Right atrium auricular region (tissue), 2 donors: ENCODE measurements around the gene ABCF3. TPM values are rescaled to one million over a fixed set of nuclear protein-coding genes. Genes with fewer than 3 reads are reported as not detected.
A peak's percentile ranks its signal among the peaks of the same experiment; 100 is the strongest.

ENCODE experiments used
- DNase-seq: peaks from one replicate; pipeline ENCODE4 v3.0.0-alpha.2; 2019; ENCODE audit warnings: low spot score
- H3K27ac ChIP-seq, 2 donors: fragments of 200-600 bp; sonication (generic); 1 replicate in 1 of 2; 2 replicates in 1 of 2; pipeline ENCODE4 v1.5.1; 2016 to 2019
- H3K27me3 ChIP-seq, 2 donors: fragments of 200-600 bp; sonication (generic); one replicate each; pipeline versions ENCODE4 v1.5.1 to v1.6.0; 2017 to 2019
- H3K36me3 ChIP-seq: fragments of 200-600 bp; sonication (generic); one replicate; pipeline ENCODE4 v1.5.1; 2016
- H3K4me1 ChIP-seq, 2 donors: fragments of 200-600 bp; sonication (generic); one replicate each; pipeline versions ENCODE4 v1.5.1 to v1.6.0; 2017 to 2019
- H3K4me3 ChIP-seq, 2 donors: fragments of 200-600 bp; sonication (generic); 1 replicate in 1 of 2; 2 replicates in 1 of 2; pipeline ENCODE4 v1.5.1; 2017 to 2019; ENCODE audit warnings: mild to moderate bottlenecking in 1 of 2, moderate library complexity in 1 of 2
- H3K9me3 ChIP-seq, 2 donors: fragments of 200-600 bp; sonication (generic); one replicate each; pipeline ENCODE4 v1.5.1; 2019
- CTCF ChIP-seq, 2 donors: fragments of 200-600 bp; sonication (generic); IDR thresholded peaks; one replicate each; pipeline ENCODE4 v1.5.1; 2019; ENCODE audit warnings: antibody characterized with exemption in 2 of 2
- microRNA counts, 2 donors: library from miRNA; unstranded; fragments of <30 nt; microRNA quantifications; one replicate each; lab custom pipeline; 2016 to 2017
- microRNA-seq, 2 donors: library from miRNA; unstranded; fragments of <30 nt; microRNA quantifications; one replicate each; pipeline ENCODE4, GENCODE V29; 2016 to 2017; ENCODE audit warnings: borderline number of aligned reads in 2 of 2, borderline replicate concordance in 1 of 2
- total RNA-seq, 2 donors: library from RNA; depleted of rRNA; stranded (reverse); fragments of >200 nt; gene quantifications; one replicate each; pipeline ENCODE4 v1.1.0, GENCODE V29; 2016

ABCF3 gene
- total RNA-seq, 2 donors from 2014 or later: 42.8 to 47.9 TPM

GRCh38 chr3:184239708-184240107 is 53.7 kb downstream of the ABCF3 start:
- Histone ChIP-seq H3K9me3 (no peaks in the 10 kb centered on the region), H3K4me1 (peaks cover 0 to 11% of the 10 kb centered on the region in 2 donors), H3K27ac (no peak overlapping the region), H3K36me3 (peaks cover 24% of the 10 kb centered on the region), H3K4me3 (no peak overlapping the region), H3K27me3 (no peaks in the 10 kb centered on the region)
- no peak for TF ChIP-seq CTCF (IDR thresholded peaks at IDR 0.05)
- DNase-seq: no peak

GRCh38 chr3:184240384-184241140 is 54.6 kb downstream of the ABCF3 start:
- no peak for TF ChIP-seq CTCF (IDR thresholded peaks at IDR 0.05)
- Histone ChIP-seq H3K9me3 (no peaks in the 10 kb centered on the region), H3K27me3 (no peaks in the 10 kb centered on the region), H3K4me1 (peaks cover 0 to 11% of the 10 kb centered on the region in 2 donors), H3K36me3 (peaks cover 33% of the 10 kb centered on the region), H3K27ac (no peak overlapping the region), H3K4me3 (no peak overlapping the region)
- no peak for DNase-seq

- no peak overlapping the region for H3K4me3 ChIP-seq
- no peak overlapping the region for H3K27ac ChIP-seq
- DNase-seq: no peak
Measured at GRCh38 chr3:184241141-184241446, 55.1 kb downstream of the ABCF3 start.

GRCh38 chr3:184241447-184242296 is 55.7 kb downstream of the ABCF3 start:
- Histone ChIP-seq H3K4me1 (peaks cover 0 to 11% of the 10 kb centered on the region in 2 donors), H3K27ac (no peak overlapping the region), H3K36me3 (peaks cover 34% of the 10 kb centered on the region), H3K27me3 (no peaks in the 10 kb centered on the region), H3K9me3 (no peaks in the 10 kb centered on the region), H3K4me3 (no peak overlapping the region)
- peak in 1 of 2 donors; percentile 61 for TF ChIP-seq CTCF (IDR thresholded peaks at IDR 0.05)
- DNase-seq: no peak

More at GRCh38 chr3:184241141-184241446, 55.1 kb downstream of the ABCF3 start:
- H3K9me3 ChIP-seq: no peaks in the 10 kb centered on the region
- no peaks in the 10 kb centered on the region for H3K27me3 ChIP-seq
- H3K4me1 ChIP-seq: peaks cover 0 to 11% of the 10 kb centered on the region in 2 donors
- peaks cover 34% of the 10 kb centered on the region for H3K36me3 ChIP-seq
- no peak for TF ChIP-seq CTCF (IDR thresholded peaks at IDR 0.05)

- no peak for TF ChIP-seq CTCF (IDR thresholded peaks at IDR 0.05)
- DNase-seq: no peak
Measured at GRCh38 chr3:184242297-184242685, 56.3 kb downstream of the ABCF3 start.

More at GRCh38 chr3:184242297-184242685, 56.3 kb downstream of the ABCF3 start:
- Histone ChIP-seq H3K27me3 (no peaks in the 10 kb centered on the region), H3K4me3 (no peak overlapping the region), H3K4me1 (peaks cover 0 to 13% of the 10 kb centered on the region in 2 donors), H3K9me3 (no peaks in the 10 kb centered on the region), H3K27ac (no peak overlapping the region), H3K36me3 (peaks cover 34% of the 10 kb centered on the region)

MicroRNA genes within 50 kb of the gene (microRNA counts, 767-probe panel; counts per million panel counts)
- microRNA hsa-miR-1224-3p (lab: Ali Mortazavi, UCI) (0 to 31.0 counts per million in 2 donors), microRNA hsa-miR-1224-5p (lab: Ali Mortazavi, UCI) (0 to 697 counts per million in 2 donors)

Small RNA genes within 50 kb of the gene (microRNA-seq; reads per million reads assigned to microRNA genes)
- 0 reads per million in 2 donors for gene MIR1224

Other genes with a start within 250 kb of the ABCF3 start
- 10 to 100 TPM; 17.5 to 23.1 TPM for gene ABCC5, start 168.3 kb upstream of the ABCF3 start, total RNA-seq
- not detected for gene HTR3D, start 154.5 kb upstream of the ABCF3 start, total RNA-seq
- gene HTR3C, start 133.2 kb upstream of the ABCF3 start, total RNA-seq: not detected
- gene HTR3E, start 89.1 kb upstream of the ABCF3 start, total RNA-seq: not detected
- gene EIF2B5, start 50.8 kb upstream of the ABCF3 start, total RNA-seq: 10 to 100 TPM; 19.6 to 24.3 TPM
- gene DVL3, start 30.8 kb upstream of the ABCF3 start, total RNA-seq: 10 to 100 TPM; 43.5 to 66.1 TPM
- gene AP2M1, start 11.3 kb upstream of the ABCF3 start, total RNA-seq: 100 to 1,000 TPM; 183 to 235 TPM
- gene VWA5B2, start 43.4 kb downstream of the ABCF3 start, total RNA-seq: not detected
- gene ALG3, start 62.8 kb downstream of the ABCF3 start, total RNA-seq: 10 to 100 TPM; 50.6 to 50.8 TPM
- gene EEF1AKMT4, start 63.5 kb downstream of the ABCF3 start, total RNA-seq: 1 to 10 TPM; 2.1 TPM
- not detected for gene CAMK2N2, start 75.4 kb downstream of the ABCF3 start, total RNA-seq
- 1 to 10 TPM in 1 of 2 donors, not detected in 1; 1.6 TPM for gene ECE2, start 89.8 kb downstream of the ABCF3 start, total RNA-seq
- gene PSMD2, start 113.0 kb downstream of the ABCF3 start, total RNA-seq: 100 to 1,000 TPM; 213 to 259 TPM
- gene EIF4G1, start 128.4 kb downstream of the ABCF3 start, total RNA-seq: 100 to 1,000 TPM; 270 to 276 TPM
- gene FAM131A, start 151.4 kb downstream of the ABCF3 start, total RNA-seq: 10 to 100 TPM; 33.7 to 45.8 TPM
- gene CLCN2, start 175.4 kb downstream of the ABCF3 start, total RNA-seq: 1 to 10 TPM; 1.3 to 2.7 TPM
- gene POLR2H, start 175.5 kb downstream of the ABCF3 start, total RNA-seq: 10 to 100 TPM; 26.8 to 35.5 TPM
- under 1 TPM in 1 of 2 donors, not detected in 1; 0.55 TPM for gene THPO, start 192.0 kb downstream of the ABCF3 start, total RNA-seq
- 10 to 100 TPM in 1 of 2 donors, 1 to 10 TPM in 1; 7.0 to 13.4 TPM for gene CHRD, start 193.9 kb downstream of the ABCF3 start, total RNA-seq